NCI-H146 treated with DMSO at 0.1 percent for 48 hours (cell line): Measurements from ENCODE around the gene SBDS.

Experiments used
- DNase-seq: peaks from one replicate; lab custom pipeline; 2025; ENCODE audit not compliant: unreplicated experiment; lab: John Stamatoyannopoulos, UW

SBDS gene

DNA sequence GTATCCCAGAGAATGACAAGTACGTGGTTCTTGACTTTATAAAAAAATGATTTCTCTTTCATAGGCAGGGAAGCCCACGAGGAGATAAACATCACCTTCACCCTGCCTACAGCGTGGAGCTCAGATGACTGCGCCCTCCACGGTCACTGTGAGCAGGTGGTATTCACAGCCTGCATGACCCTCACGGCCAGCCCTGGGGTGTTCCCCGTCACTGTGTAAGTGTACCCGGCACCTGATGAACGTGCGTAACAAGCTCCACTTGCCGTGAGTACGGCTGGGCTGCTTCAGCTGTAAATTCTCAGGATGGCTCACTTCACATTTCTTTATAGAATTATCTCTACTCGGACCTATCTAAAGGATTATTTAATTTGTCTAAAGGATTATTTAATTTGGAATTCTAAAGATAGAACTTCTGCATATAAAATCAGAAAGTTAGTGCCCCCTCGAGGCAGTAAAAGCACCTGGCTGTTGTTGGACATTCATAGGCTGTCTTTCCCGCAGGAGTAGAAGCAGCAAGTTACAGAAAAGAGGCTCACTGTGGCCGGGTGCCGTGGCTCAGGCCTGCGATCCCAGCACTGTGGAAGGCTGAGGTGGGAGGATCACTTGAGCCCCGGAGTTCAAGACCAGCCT lies 46.8 kb downstream of the SBDS start:
- DNase-seq = no peak

DNA sequence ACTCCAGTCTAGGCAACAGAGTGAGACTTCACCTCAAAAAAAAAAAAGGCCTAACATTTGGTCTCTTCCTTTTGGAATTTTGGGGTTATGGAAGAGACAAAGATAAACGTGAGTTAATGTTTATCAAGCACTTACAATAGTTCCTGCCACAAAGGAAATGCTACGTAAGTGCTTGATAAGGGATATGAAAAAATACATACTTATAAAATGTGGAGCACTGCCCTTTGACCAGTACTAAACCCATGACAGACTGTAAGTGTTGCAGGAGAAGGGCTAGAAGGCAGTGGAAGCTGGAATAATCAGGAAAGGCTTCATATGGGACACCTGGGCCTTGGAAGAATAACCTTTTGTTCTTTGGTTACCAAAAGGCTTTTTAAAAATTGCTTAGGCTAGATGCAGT lies 48.8 kb downstream of the SBDS start:
- DNase-seq = no peak

DNA sequence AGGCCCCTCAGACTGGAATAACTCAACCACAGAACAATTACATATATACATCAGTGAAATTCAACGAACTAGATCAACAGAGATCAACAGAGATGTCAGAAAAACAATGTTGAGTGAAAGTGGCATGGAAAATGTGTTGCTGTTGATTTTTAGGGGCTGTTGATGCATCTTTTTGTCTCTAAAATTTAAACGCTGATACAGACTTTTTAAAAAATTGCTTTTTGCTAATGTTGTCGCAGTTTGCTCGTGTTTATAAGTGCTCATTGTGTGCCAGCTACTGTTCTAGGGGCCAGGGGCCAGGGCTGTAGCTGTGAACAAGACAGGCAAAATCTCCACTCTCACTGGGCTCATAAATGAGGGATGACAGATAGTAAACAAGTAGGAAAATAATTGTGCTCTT lies 56.1 kb downstream of the SBDS start:
- DNase-seq = no peak

DNA sequence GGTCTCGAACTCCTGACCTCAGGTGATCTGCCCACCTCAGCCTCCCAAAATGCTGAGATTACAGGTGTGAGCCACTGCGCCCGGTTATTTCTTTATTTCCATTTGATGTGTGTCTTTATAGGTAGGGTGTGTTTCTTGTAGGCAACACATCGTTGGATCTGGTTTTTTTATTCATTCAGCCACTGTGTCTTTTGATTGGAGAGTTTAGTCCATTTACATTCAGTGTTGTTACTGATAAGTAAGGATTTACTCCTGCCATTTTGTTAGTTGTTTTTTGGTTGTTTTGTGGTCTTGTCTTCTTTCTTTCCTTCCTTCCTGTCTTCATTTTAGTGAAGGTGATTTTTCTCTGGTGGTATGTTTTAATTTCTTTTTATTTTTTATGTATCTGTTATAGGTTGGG lies 57.4 kb downstream of the SBDS start:
- no peak for DNase-seq
